GM12872 (cell line): ENCODE results near the gene PCDHA9.

Experiments
- TF ChIP-seq, protein P1 (sequence below): IDR thresholded peaks from 3 replicates; pipeline ENCODE4 v1.5.1; 2011; ENCODE audit warnings: low read depth, mild to moderate bottlenecking, low read length, moderate library complexity; ENCODE audit not compliant: insufficient read depth

The PCDHA9 gene

GRCh38 chr5:140821375-140822280 is 26.6 kb upstream of the PCDHA9 start, which contains the start of gene PCDHA5:
TSS of gene PCDHA5 (plus strand) at chr5:140821613.
- TF ChIP-seq, protein P1, sequence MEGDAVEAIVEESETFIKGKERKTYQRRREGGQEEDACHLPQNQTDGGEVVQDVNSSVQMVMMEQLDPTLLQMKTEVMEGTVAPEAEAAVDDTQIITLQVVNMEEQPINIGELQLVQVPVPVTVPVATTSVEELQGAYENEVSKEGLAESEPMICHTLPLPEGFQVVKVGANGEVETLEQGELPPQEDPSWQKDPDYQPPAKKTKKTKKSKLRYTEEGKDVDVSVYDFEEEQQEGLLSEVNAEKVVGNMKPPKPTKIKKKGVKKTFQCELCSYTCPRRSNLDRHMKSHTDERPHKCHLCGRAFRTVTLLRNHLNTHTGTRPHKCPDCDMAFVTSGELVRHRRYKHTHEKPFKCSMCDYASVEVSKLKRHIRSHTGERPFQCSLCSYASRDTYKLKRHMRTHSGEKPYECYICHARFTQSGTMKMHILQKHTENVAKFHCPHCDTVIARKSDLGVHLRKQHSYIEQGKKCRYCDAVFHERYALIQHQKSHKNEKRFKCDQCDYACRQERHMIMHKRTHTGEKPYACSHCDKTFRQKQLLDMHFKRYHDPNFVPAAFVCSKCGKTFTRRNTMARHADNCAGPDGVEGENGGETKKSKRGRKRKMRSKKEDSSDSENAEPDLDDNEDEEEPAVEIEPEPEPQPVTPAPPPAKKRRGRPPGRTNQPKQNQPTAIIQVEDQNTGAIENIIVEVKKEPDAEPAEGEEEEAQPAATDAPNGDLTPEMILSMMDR = no peak

- TF ChIP-seq, protein P1 = no peak
Observed at GRCh38 chr5:140822281-140822629, 25.9 kb upstream of the PCDHA9 start.

DNA sequence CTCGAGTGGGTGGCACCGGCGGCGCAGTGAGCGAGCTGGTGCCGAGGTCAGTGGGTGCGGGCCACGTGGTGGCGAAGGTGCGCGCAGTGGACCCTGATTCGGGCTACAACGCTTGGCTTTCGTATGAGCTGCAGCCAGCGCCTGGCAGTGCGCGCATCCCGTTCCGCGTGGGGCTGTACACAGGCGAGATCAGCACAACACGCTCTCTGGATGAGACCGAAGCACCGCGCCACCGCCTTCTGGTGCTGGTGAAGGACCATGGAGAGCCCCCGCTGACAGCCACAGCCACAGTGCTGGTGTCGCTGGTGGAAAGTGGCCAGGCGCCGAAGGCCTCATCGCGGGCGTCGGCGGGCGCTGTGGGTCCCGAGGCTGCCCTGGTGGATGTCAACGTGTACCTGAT is 24.7 kb upstream of the PCDHA9 start:
- TF ChIP-seq, protein P1 = no peak

DNA sequence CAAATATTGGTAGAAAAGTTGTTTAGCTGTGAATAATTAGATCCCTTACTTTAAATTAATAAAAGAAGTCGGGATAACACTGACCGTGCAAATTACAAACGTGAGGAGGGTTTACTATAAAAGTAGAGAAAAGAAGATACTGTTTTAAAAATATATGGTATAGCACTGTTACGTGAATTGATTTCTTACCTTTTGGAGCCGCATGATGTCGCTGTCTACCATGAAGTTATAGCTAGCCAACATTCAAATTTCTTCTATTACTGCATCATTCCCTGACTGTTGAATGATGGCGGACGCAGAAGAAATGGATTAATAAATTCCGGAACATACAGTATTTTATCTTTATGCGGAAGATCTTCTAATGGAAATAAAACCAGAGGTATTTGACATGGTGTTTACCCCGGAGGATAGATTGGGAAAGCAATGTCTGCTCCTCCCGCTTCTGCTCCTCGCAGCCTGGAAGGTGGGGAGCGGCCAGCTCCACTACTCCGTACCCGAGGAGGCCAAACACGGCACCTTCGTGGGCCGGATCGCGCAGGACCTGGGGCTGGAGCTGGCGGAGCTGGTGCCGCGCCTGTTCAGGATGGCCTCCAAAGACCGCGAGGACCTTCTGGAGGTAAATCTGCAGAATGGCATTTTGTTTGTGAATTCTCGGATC is 20.3 kb upstream of the PCDHA9 start, which contains the start of gene PCDHA6:
TSS of gene PCDHA6 (plus strand) at position 257 of the 658 bp plus-strand sequence. CDS start at position 389, 132 bp downstream.
- TF ChIP-seq, protein P1 = no peak

- TF ChIP-seq, protein P1 = no peak
Observed at GRCh38 chr5:140828362-140828737, 19.8 kb upstream of the PCDHA9 start.

DNA sequence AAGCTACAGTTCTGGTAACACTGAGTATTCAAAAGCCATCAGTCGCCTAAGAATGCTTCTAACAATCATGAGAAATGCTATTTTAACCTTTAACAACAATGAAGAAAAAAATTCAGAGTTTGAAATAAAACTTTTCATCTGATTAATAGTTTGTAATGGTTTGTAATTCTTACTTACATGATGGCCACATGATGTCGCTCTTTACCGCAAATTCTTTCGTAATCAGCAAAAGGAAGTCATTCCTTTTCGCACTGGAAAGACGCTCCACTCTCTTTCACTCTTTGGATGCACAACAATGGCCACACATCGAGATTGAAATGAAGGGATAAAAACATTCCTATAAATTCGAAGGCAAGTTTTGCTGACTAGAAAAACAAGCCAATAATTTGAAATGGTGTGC is 14.2 kb upstream of the PCDHA9 start, which contains the start of gene PCDHA7:
TSS of gene PCDHA7 (plus strand) at position 277 of the 400 bp plus-strand sequence. CDS start at position 392, 115 bp downstream.
- TF ChIP-seq, protein P1 = no peak

- TF ChIP-seq, protein P1 = no peak
Observed at GRCh38 chr5:140835622-140836510, 12.3 kb upstream of the PCDHA9 start.
